Trophoblast cell (in vitro differentiated cells and primary cell): ENCODE measurements around the gene PLXNA2.

Experiments used
- DNase-seq, 2 donors: peaks; one replicate each; pipeline ENCODE4 v3.0.0-alpha.2; 2016
- H2AFZ ChIP-seq: 2 replicates; pipeline ENCODE4 v1.6.1; 2013; ENCODE audit warnings: low read length, moderate library complexity, mild to moderate bottlenecking; ENCODE audit not compliant: insufficient read depth, poor library complexity
- H2AK5ac ChIP-seq: 2 replicates; pipeline ENCODE4 v1.6.1; 2013; ENCODE audit warnings: mild to moderate bottlenecking, low read length
- H2BK120ac ChIP-seq: 2 replicates; pipeline ENCODE4 v1.6.1; 2013; ENCODE audit warnings: low read length, mild to moderate bottlenecking, moderate library complexity; ENCODE audit not compliant: insufficient read depth, poor library complexity
- H2BK12ac ChIP-seq: 2 replicates; pipeline ENCODE4 v1.6.1; 2013; ENCODE audit warnings: mild to moderate bottlenecking, low read length, moderate library complexity
- H2BK5ac ChIP-seq: 2 replicates; pipeline ENCODE4 v1.6.1; 2013; ENCODE audit warnings: low read length, low read depth, moderate library complexity, mild to moderate bottlenecking; ENCODE audit not compliant: poor library complexity
- H3K14ac ChIP-seq: 2 replicates; pipeline ENCODE4 v1.6.1; 2013; ENCODE audit warnings: mild to moderate bottlenecking, low read length
- H3K18ac ChIP-seq: 2 replicates; pipeline ENCODE4 v1.6.1; 2013; ENCODE audit warnings: mild to moderate bottlenecking, low read length
- H3K23ac ChIP-seq: 2 replicates; pipeline ENCODE4 v1.6.1; 2013; ENCODE audit warnings: low read length
- H3K27ac ChIP-seq: 2 replicates; pipeline ENCODE4 v1.5.1; 2013; ENCODE audit warnings: low read depth, mild to moderate bottlenecking, inconsistent platforms, low read length, moderate library complexity
- H3K27me3 ChIP-seq: 2 replicates; pipeline ENCODE4 v1.6.1; 2013; ENCODE audit warnings: inconsistent platforms, mild to moderate bottlenecking, low read length, moderate library complexity; ENCODE audit not compliant: insufficient read depth
- H3K36me3 ChIP-seq, 2 experiments: 1 replicate in 1 of 2; 2 replicates in 1 of 2; pipeline ENCODE4 v1.6.1; 2013; ENCODE audit warnings: low read length in 2 of 2, mild to moderate bottlenecking in 2 of 2, moderate library complexity in 1 of 2; ENCODE audit not compliant: insufficient read depth in 2 of 2, control insufficient read depth in 1 of 2
- H3K4ac ChIP-seq: 2 replicates; pipeline ENCODE4 v1.6.1; 2013; ENCODE audit warnings: low read depth, mild to moderate bottlenecking, low read length, moderate library complexity
- H3K4me1 ChIP-seq, 2 experiments: 1 replicate in 1 of 2; 2 replicates in 1 of 2; pipeline ENCODE4 v1.6.1; 2013; ENCODE audit warnings: low read length in 2 of 2, mild to moderate bottlenecking in 2 of 2, moderate library complexity in 1 of 2; ENCODE audit not compliant: insufficient read depth in 2 of 2, control insufficient read depth in 1 of 2
- H3K4me2 ChIP-seq: 2 replicates; pipeline ENCODE4 v1.6.1; 2013; ENCODE audit warnings: inconsistent platforms, mild to moderate bottlenecking, low read length, moderate library complexity
- H3K4me3 ChIP-seq: 2 replicates; pipeline ENCODE4 v1.5.1; 2013; ENCODE audit warnings: mild to moderate bottlenecking, low read depth, low read length, inconsistent platforms
- H3K79me1 ChIP-seq: one replicate; pipeline ENCODE4 v1.6.1; 2013; ENCODE audit warnings: low read length
- H3K79me2 ChIP-seq: 2 replicates; pipeline ENCODE4 v1.6.1; 2013; ENCODE audit warnings: low read length, mild to moderate bottlenecking; ENCODE audit not compliant: control insufficient read depth, insufficient read depth, poor library complexity
- H3K9ac ChIP-seq: 2 replicates; pipeline ENCODE4 v1.6.1; 2013; ENCODE audit warnings: mild to moderate bottlenecking, low read length
- H3K9me3 ChIP-seq: 2 replicates; pipeline ENCODE4 v1.6.1; 2013; ENCODE audit warnings: low read depth, mild to moderate bottlenecking, control low read depth, inconsistent platforms, low read length; ENCODE audit not compliant: insufficient read depth
- H4K12ac ChIP-seq: 2 replicates; pipeline ENCODE4 v1.6.1; 2013; ENCODE audit warnings: low read depth, mild to moderate bottlenecking, low read length, moderate library complexity
- H4K8ac ChIP-seq: 2 replicates; pipeline ENCODE4 v1.6.1; 2013; ENCODE audit warnings: low read depth, mild to moderate bottlenecking, low read length, moderate library complexity
- H4K91ac ChIP-seq: one replicate; pipeline ENCODE4 v1.6.1; 2013; ENCODE audit warnings: low read depth, mild to moderate bottlenecking, low read length, moderate library complexity
- WGBS: extraction: QIAGEN DNeasy Blood & Tissue Kit; methylation state at CpG from one replicate; pipeline ENCODE4 v1.1.7; 2013; ENCODE audit warnings: missing lambda C conversion rate; ENCODE audit not compliant: insufficient read length, insufficient coverage; ENCODE audit errors: extremely low coverage; 5-methylcytosine and 5-hydroxymethylcytosine counted together

Gene PLXNA2

DNA sequence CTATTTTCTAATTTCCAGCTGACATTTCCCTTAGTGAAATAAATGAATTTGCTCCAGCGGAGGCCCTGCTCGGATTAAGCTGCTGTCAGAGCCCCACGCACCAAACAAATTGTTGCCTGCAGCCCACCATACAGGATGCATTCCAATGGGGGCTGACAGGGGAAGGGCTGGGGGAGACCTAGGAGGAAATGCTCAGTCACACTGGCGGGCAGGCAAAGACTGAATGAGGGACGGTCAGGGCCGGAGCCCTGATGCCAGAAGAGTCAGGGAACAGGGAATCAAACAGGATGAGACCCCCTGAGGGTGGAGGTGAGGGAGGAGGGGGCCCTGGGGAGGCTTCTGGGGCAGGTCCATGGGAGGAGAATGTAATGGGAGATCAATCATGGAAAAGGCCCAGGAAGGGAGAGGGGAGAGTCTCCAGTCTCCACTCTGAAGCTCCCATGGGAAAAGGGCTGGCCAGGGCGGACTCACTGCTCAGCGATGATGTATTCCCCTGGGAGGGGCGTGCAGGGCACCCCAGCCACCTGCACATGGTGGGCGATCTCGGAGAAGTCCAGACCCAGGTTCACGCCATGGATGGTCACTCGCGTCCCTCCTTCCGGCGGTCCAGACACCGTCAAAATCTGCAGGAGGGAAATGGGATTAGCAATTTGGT, 183.8 kb downstream of the PLXNA2 start:
- WGBS: no CpG with 5 or more reads among the region's 17 CpGs
- no peak overlapping the region for H2BK12ac ChIP-seq
- H3K9me3 ChIP-seq: no peaks in the 10 kb centered on the region
- no peak overlapping the region for H4K91ac ChIP-seq
- no peak overlapping the region for H3K14ac ChIP-seq
- no peaks in the 10 kb centered on the region for H3K4me1 ChIP-seq
- H3K4me2 ChIP-seq: no peak overlapping the region
- H3K23ac ChIP-seq: no peak overlapping the region
- H4K8ac ChIP-seq: no peak overlapping the region
- no peak for DNase-seq
- H3K4me3 ChIP-seq: no peak overlapping the region
- no peak overlapping the region for H2BK5ac ChIP-seq
- H3K9ac ChIP-seq: no peak overlapping the region
- peaks cover 42 to 69% of the 10 kb centered on the region in 2 experiments for H3K36me3 ChIP-seq
- H3K4ac ChIP-seq: no peak overlapping the region
- no peaks in the 10 kb centered on the region for H3K79me2 ChIP-seq
- no peak overlapping the region for H2AK5ac ChIP-seq
- no peak overlapping the region for H4K12ac ChIP-seq
- no peaks in the 10 kb centered on the region for H3K79me1 ChIP-seq
- no peak overlapping the region for H2AFZ ChIP-seq
- no peaks in the 10 kb centered on the region for H3K27me3 ChIP-seq
- no peak overlapping the region for H3K18ac ChIP-seq
- no peak overlapping the region for H3K27ac ChIP-seq
- H2BK120ac ChIP-seq: no peak overlapping the region

DNA sequence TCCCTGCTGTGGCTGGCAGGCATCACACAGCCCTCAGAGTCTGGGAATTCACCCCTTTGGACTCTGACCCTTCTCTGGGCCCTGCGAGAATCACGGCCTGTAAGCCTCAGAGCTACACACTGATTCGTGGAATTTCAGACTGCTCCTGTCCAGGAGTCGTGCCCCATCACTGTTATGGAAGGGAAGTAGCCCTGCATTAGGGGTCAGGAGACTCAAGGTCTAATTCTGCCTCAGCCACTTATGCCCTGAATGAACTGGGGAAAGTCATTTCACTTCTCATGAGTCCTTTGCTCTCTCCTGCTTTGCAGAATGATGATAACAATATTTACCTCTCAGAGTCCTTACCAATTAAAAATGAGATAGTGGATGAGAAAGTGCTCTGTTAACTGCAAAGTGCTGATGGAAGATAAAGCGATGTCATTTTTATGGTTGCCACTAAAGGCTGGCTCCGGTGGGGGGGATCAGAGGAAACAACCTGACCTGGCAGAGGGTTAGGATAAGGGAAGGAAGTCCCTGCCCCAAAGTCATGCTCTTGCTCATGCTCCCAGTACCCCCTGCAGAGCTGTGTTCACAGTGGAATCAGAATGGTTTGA, 184.7 kb downstream of the PLXNA2 start:
- Histone ChIP-seq H3K18ac (no peak overlapping the region), H3K4me1 (no peaks in the 10 kb centered on the region), H3K9ac (no peak overlapping the region), H3K36me3 (peaks cover 47 to 72% of the 10 kb centered on the region in 2 experiments), H3K4ac (no peak overlapping the region), H3K4me3 (no peak overlapping the region), H2BK12ac (no peak overlapping the region), H3K4me2 (no peak overlapping the region), H3K79me1 (no peaks in the 10 kb centered on the region), H3K27ac (no peak overlapping the region), H4K12ac (no peak overlapping the region), H3K79me2 (no peaks in the 10 kb centered on the region), H4K8ac (no peak overlapping the region), H2AFZ (no peak overlapping the region), H3K14ac (no peak overlapping the region), H3K9me3 (no peaks in the 10 kb centered on the region), H4K91ac (no peak overlapping the region), H3K27me3 (no peaks in the 10 kb centered on the region), H3K23ac (no peak overlapping the region), H2BK120ac (no peak overlapping the region), H2AK5ac (no peak overlapping the region), H2BK5ac (no peak overlapping the region)
- DNase-seq: no peak
- no CpG with 5 or more reads among the region's 6 CpGs for WGBS

DNA sequence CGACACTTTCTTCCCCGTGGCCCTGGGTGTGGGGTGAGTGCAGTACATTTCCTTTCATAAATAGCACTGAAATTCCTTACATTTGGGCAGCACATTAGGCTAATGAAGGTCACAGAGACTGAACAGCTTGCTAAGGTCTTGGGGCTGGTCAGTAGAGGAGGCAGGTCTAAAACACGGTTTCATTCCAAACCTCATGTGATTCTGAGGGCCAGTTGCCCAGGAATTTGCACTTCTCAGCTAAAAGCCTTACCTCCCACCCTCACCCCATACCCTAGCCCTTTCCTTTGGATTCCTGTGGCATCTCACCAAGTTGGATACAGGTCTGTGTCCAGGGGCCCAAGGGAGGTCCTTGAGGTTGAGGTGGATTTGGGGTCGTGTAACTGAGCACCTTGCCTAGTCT, 185.4 kb downstream of the PLXNA2 start:
- Histone ChIP-seq H3K18ac (no peak overlapping the region), H3K14ac (no peak overlapping the region), H2AFZ (no peak overlapping the region), H2BK12ac (no peak overlapping the region), H2BK120ac (no peak overlapping the region), H3K79me2 (no peaks in the 10 kb centered on the region), H3K36me3 (peaks cover 52 to 74% of the 10 kb centered on the region in 2 experiments), H3K4ac (no peak overlapping the region), H4K8ac (no peak overlapping the region), H3K4me3 (no peak overlapping the region), H3K23ac (no peak overlapping the region), H3K4me2 (no peak overlapping the region), H3K27ac (no peak overlapping the region), H3K79me1 (no peaks in the 10 kb centered on the region), H4K12ac (no peak overlapping the region), H3K9me3 (no peaks in the 10 kb centered on the region), H3K9ac (no peak overlapping the region), H2BK5ac (no peak overlapping the region), H4K91ac (no peak overlapping the region), H3K27me3 (no peaks in the 10 kb centered on the region), H2AK5ac (no peak overlapping the region), H3K4me1 (no peaks in the 10 kb centered on the region)
- DNase-seq: no peak
- no CpG with 5 or more reads among the region's 4 CpGs for WGBS

DNA sequence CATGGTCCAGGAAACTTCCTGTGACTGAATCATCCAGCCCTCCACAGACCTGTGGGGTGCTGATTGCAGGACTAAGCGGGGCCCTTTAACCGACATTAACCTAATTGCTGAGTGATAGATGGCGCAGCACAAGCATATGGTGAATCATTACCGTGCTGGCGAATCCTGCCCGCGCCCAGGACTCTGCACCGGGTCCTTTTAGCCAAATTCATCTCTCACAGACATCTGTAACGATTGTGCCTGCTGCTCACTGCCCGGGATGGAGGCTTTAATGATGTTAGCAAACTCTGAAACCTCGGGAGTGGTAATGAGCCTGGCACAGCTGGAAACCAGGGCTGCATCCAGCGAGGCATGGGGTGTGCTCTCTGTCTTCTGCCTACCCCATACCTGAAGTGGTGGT, 185.9 kb downstream of the PLXNA2 start:
- H3K27ac ChIP-seq: no peak overlapping the region
- no peak overlapping the region for H3K14ac ChIP-seq
- H3K9ac ChIP-seq: no peak overlapping the region
- no peak overlapping the region for H3K23ac ChIP-seq
- H2BK12ac ChIP-seq: no peak overlapping the region
- no peak overlapping the region for H2AFZ ChIP-seq
- no peaks in the 10 kb centered on the region for H3K27me3 ChIP-seq
- no peaks in the 10 kb centered on the region for H3K9me3 ChIP-seq
- H3K79me2 ChIP-seq: no peaks in the 10 kb centered on the region
- no CpG with 5 or more reads among the region's 12 CpGs for WGBS
- H2BK120ac ChIP-seq: no peak overlapping the region
- H3K79me1 ChIP-seq: no peaks in the 10 kb centered on the region
- no peak overlapping the region for H4K91ac ChIP-seq
- no peak overlapping the region for H3K4me2 ChIP-seq
- H4K8ac ChIP-seq: no peak overlapping the region
- H3K36me3 ChIP-seq: peaks cover 52 to 70% of the 10 kb centered on the region in 2 experiments
- no peaks in the 10 kb centered on the region for H3K4me1 ChIP-seq
- H3K4me3 ChIP-seq: no peak overlapping the region
- H4K12ac ChIP-seq: no peak overlapping the region
- no peak overlapping the region for H3K18ac ChIP-seq
- DNase-seq: no peak
- H2BK5ac ChIP-seq: no peak overlapping the region
- H3K4ac ChIP-seq: no peak overlapping the region
- no peak overlapping the region for H2AK5ac ChIP-seq
